Measurements from ENCODE around the gene ZNF383.
"Not testable (repeated sequence)": the region's sequence is repeated elsewhere in the genome, so short reads cannot be mapped to it uniquely, and the experiment has no call there.

DNA sequence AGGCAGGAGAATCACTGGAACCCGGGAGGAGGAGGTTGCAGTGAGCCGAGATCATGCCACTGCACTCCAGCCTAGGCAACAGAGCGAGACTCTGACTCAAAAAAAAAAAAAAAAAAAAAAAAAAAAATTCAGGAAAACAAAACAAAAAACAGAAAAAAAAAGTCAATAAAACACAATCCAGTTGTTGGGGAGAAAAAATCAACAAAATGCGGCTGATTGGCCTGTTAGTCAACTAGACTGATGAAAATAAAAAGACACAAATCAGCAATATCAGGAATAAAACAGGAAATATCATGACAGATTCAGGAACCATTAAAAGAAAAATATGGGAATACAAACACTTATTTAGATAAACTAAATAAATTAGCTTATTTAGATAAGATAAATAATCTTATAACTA is 22.8 kb upstream of the ZNF383 start:
- TF ChIP-seq, protein P1, sequence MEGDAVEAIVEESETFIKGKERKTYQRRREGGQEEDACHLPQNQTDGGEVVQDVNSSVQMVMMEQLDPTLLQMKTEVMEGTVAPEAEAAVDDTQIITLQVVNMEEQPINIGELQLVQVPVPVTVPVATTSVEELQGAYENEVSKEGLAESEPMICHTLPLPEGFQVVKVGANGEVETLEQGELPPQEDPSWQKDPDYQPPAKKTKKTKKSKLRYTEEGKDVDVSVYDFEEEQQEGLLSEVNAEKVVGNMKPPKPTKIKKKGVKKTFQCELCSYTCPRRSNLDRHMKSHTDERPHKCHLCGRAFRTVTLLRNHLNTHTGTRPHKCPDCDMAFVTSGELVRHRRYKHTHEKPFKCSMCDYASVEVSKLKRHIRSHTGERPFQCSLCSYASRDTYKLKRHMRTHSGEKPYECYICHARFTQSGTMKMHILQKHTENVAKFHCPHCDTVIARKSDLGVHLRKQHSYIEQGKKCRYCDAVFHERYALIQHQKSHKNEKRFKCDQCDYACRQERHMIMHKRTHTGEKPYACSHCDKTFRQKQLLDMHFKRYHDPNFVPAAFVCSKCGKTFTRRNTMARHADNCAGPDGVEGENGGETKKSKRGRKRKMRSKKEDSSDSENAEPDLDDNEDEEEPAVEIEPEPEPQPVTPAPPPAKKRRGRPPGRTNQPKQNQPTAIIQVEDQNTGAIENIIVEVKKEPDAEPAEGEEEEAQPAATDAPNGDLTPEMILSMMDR (IDR thresholded peaks at IDR 0.05): not testable (repeated sequence)
- not testable (repeated sequence) for TF ChIP-seq POLR2A (IDR thresholded peaks at IDR 0.05)
